ENCODE data around the gene DYNC1I1. TPM values are rescaled to one million over a fixed set of nuclear protein-coding genes. Genes with fewer than 3 reads are reported as not detected.

DYNC1I1 gene
- total and polyA plus RNA-seq, 2 of the 4 experiments (the other 2 are of a cell fraction), result under 0.01 to 0.15 TPM

DNA sequence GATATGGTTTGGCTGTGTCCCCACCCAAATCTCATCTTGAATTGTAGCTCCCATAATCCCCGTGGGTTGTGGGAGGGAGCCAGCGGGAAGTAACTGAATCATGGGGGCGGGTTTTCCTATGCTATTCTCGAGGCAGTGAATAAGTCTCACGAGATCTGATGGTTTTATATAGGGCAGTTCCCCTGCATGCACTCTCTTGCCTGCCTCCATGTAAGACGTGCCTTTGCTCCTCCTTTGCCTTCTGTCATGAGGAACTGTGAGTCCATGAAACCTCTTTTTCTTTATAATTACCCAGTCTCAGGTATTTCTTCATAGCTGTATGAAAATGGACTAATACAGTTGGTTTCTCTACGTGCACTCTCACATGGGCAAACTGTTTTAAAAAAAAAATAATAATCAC, 341.8 kb downstream of the DYNC1I1 start:
- no peak overlapping the region for H2BK15ac ChIP-seq (ENCODE audit: low read depth, low read length)
- H3K36me3 ChIP-seq (ENCODE audit: control insufficient read depth, insufficient read depth, low read length), result no peaks in the 10 kb centered on the region
- H4K8ac ChIP-seq (ENCODE audit: low read depth in 2 of 2, low read length in 2 of 2), result no peak overlapping the region
- H2BK5ac ChIP-seq (ENCODE audit: low read depth, low read length, poor library complexity, severe bottlenecking), result no peak overlapping the region
- CTCF ChIA-PET, result no interaction called here
- no peak overlapping the region for H3K4ac ChIP-seq (ENCODE audit: low read depth, low read length)
- H4K20me1 ChIP-seq (ENCODE audit: insufficient read depth, low read length), result no peaks in the 10 kb centered on the region
- no peaks in the 10 kb centered on the region for H3K9me3 ChIP-seq (ENCODE audit: control insufficient read depth, insufficient read depth, low read length)
- no peak overlapping the region for H2AK9ac ChIP-seq (replicated peaks; ENCODE audit: low read depth, low read length, poor library complexity)
- dilution Hi-C loops (cut with HindIII; ENCODE audit: low sequenced_read_pairs, unreplicated experiment) (no loop called here), in situ Hi-C loops (cut with MboI; ENCODE audit: low sequenced_read_pairs) (no loop called here), intact Hi-C loops (cut with micrococcal nuclease) (no loop called here)
- H3K56ac ChIP-seq (ENCODE audit: extremely low read depth, insufficient read depth, low read length), result no peak overlapping the region
- no peak overlapping the region for H2BK120ac ChIP-seq (ENCODE audit: low read depth, low read length)
- no peaks in the 10 kb centered on the region for H3K79me1 ChIP-seq (ENCODE audit: low read depth in 1 of 2, low read length in 2 of 2)
- POLR2A ChIA-PET (ENCODE audit: unreplicated experiment), result no interaction called here
- no CpG with 5 or more reads among the region's 7 CpGs for WGBS, 2 experiments (ENCODE audit: extremely low coverage in 2 of 2, insufficient read length in 1 of 2)
- no peaks in the 10 kb centered on the region for H3K9me1 ChIP-seq (ENCODE audit: insufficient read depth, low read length)
- H2BK20ac ChIP-seq (ENCODE audit: low read depth, low read length), result no peak overlapping the region
- no peak overlapping the region for H2AFZ ChIP-seq (replicated peaks; ENCODE audit: low read length, poor library complexity)
- DNase-seq (no peak), ATAC-seq (ENCODE audit: low read depth) (no peak)
- no peak overlapping the region for H3K4me2 ChIP-seq (ENCODE audit: low read depth, low read length)
- no peak overlapping the region for H3K9ac ChIP-seq (ENCODE audit: low read depth, low read length)
- H4K5ac ChIP-seq (ENCODE audit: low read depth, low read length), result no peak overlapping the region
- BruUV-seq (replicated peaks), result no TSS peak
- H2AK5ac ChIP-seq (ENCODE audit: low read depth, low read length), result no peak overlapping the region
- no peak overlapping the region for H3K23ac ChIP-seq (ENCODE audit: low read depth, low read length)
- no peak overlapping the region for H4K91ac ChIP-seq (ENCODE audit: insufficient read depth, low read depth, low read length)
- no peak overlapping the region for H3K14ac ChIP-seq (replicated peaks; ENCODE audit: low read depth, low read length)
- H3K27me3 ChIP-seq (ENCODE audit: control insufficient read depth, insufficient read depth, low read length), result no peaks in the 10 kb centered on the region
- no peaks in the 10 kb centered on the region for H3K4me1 ChIP-seq (ENCODE audit: control insufficient read depth, insufficient read depth, low read length)
- no peak overlapping the region for H3K27ac ChIP-seq (ENCODE audit: insufficient read depth, low read length)
- H3K4me3 ChIP-seq (ENCODE audit: insufficient read depth, low read depth, low read length), result no peak overlapping the region
- TF ChIP-seq MXI1 (IDR thresholded peaks at IDR 0.05; ENCODE audit: borderline replicate concordance, low read depth, low read length) (no peak), SMC3 (IDR thresholded peaks at IDR 0.05; ENCODE audit: low read depth, low read length) (no peak), RFX5 (IDR thresholded peaks at IDR 0.05; ENCODE audit: low read depth, low read length) (no peak), CEBPB (IDR thresholded peaks at IDR 0.05; ENCODE audit: low read depth, low read length) (no peak), RCOR1 (IDR thresholded peaks at IDR 0.05; ENCODE audit: insufficient replicate concordance, low read length) (no peak), BHLHE40 (IDR thresholded peaks at IDR 0.05; ENCODE audit: low read depth, low read length) (no peak), RAD21 (IDR thresholded peaks at IDR 0.05; ENCODE audit: low read length) (no peak), POLR2A (IDR thresholded peaks at IDR 0.05; ENCODE audit: low read depth, low read length) (no peak), MAFK (IDR thresholded peaks at IDR 0.05; ENCODE audit: low read depth, low read length) (no peak), MAZ (IDR thresholded peaks at IDR 0.05; ENCODE audit: borderline replicate concordance, low read depth, low read length) (no peak), FOS (IDR thresholded peaks at IDR 0.05; ENCODE audit: low read depth, low read length) (no peak), NFE2L2 (IDR thresholded peaks at IDR 0.05; ENCODE audit: low read depth, low read length) (no peak), CHD1 (IDR thresholded peaks at IDR 0.05; ENCODE audit: low read depth, low read length) (no peak)
- TF ChIP-seq, protein P1, sequence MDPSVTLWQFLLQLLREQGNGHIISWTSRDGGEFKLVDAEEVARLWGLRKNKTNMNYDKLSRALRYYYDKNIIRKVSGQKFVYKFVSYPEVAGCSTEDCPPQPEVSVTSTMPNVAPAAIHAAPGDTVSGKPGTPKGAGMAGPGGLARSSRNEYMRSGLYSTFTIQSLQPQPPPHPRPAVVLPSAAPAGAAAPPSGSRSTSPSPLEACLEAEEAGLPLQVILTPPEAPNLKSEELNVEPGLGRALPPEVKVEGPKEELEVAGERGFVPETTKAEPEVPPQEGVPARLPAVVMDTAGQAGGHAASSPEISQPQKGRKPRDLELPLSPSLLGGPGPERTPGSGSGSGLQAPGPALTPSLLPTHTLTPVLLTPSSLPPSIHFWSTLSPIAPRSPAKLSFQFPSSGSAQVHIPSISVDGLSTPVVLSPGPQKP (IDR thresholded peaks at IDR 0.05; ENCODE audit: borderline replicate concordance, low read depth, low read length), result no peak
- TF ChIP-seq, protein P2, sequence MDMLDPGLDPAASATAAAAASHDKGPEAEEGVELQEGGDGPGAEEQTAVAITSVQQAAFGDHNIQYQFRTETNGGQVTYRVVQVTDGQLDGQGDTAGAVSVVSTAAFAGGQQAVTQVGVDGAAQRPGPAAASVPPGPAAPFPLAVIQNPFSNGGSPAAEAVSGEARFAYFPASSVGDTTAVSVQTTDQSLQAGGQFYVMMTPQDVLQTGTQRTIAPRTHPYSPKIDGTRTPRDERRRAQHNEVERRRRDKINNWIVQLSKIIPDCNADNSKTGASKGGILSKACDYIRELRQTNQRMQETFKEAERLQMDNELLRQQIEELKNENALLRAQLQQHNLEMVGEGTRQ (IDR thresholded peaks at IDR 0.05; ENCODE audit: low read depth, low read length), result no peak
- TF ChIP-seq, protein P3, sequence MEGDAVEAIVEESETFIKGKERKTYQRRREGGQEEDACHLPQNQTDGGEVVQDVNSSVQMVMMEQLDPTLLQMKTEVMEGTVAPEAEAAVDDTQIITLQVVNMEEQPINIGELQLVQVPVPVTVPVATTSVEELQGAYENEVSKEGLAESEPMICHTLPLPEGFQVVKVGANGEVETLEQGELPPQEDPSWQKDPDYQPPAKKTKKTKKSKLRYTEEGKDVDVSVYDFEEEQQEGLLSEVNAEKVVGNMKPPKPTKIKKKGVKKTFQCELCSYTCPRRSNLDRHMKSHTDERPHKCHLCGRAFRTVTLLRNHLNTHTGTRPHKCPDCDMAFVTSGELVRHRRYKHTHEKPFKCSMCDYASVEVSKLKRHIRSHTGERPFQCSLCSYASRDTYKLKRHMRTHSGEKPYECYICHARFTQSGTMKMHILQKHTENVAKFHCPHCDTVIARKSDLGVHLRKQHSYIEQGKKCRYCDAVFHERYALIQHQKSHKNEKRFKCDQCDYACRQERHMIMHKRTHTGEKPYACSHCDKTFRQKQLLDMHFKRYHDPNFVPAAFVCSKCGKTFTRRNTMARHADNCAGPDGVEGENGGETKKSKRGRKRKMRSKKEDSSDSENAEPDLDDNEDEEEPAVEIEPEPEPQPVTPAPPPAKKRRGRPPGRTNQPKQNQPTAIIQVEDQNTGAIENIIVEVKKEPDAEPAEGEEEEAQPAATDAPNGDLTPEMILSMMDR (conservative IDR thresholded peaks at IDR 0.05; ENCODE audit: low read depth, low read length), result no peak
- H3K18ac ChIP-seq (ENCODE audit: low read depth, low read length), result no peak overlapping the region
